Neural progenitor cell (in vitro differentiated cells): ENCODE measurements around the gene STAT5A.

Source experiments
- CTCF ChIP-seq: fragments of 200-600 bp; sonication (generic); IDR thresholded peaks from 2 replicates; pipeline ENCODE4 v1.5.1; 2017; ENCODE audit warnings: antibody characterized with exemption, mild to moderate bottlenecking
- EZH2 ChIP-seq: fragments of 200-600 bp; sonication (generic); IDR thresholded peaks from 2 replicates; pipeline ENCODE4 v1.6.1; 2017; ENCODE audit warnings: antibody characterized with exemption, mild to moderate bottlenecking, moderate library complexity

- TF ChIP-seq CTCF (no peak), EZH2 (no peak)
Measured at GRCh38 chr17:42249681-42250446, 38.4 kb upstream of the STAT5A start.
